Activated T-cell treated with anti-CD3 and anti-CD28 coated beads, Interleukin-2, amount 50 U/mL, for 24 hours (primary cell): ENCODE data around the gene PCNX3.

Experiments used
- DNase-seq: peaks from one replicate; pipeline ENCODE4 v3.0.0-alpha.2; 2020
- H3K27ac Mint-ChIP-seq: 2 replicates; pipeline ENCODE4 v1.8.0; 2020; ENCODE audit warnings: mild to moderate bottlenecking, mixed read lengths
- H3K27me3 Mint-ChIP-seq: 2 replicates; pipeline ENCODE4 v1.8.0; 2020; ENCODE audit warnings: mixed read lengths
- H3K36me3 Mint-ChIP-seq: 2 replicates; pipeline ENCODE4 v1.8.0; 2020; ENCODE audit warnings: low read depth, mixed read lengths
- H3K4me1 Mint-ChIP-seq: 2 replicates; pipeline ENCODE4 v1.8.0; 2020; ENCODE audit warnings: low read depth, mixed read lengths
- H3K4me3 Mint-ChIP-seq: 2 replicates; pipeline ENCODE4 v1.8.0; 2020; ENCODE audit warnings: mild to moderate bottlenecking, moderate library complexity, mixed read lengths
- H3K9me3 Mint-ChIP-seq: 2 replicates; pipeline ENCODE4 v1.8.0; 2020; ENCODE audit warnings: mixed read lengths

PCNX3 gene

DNA sequence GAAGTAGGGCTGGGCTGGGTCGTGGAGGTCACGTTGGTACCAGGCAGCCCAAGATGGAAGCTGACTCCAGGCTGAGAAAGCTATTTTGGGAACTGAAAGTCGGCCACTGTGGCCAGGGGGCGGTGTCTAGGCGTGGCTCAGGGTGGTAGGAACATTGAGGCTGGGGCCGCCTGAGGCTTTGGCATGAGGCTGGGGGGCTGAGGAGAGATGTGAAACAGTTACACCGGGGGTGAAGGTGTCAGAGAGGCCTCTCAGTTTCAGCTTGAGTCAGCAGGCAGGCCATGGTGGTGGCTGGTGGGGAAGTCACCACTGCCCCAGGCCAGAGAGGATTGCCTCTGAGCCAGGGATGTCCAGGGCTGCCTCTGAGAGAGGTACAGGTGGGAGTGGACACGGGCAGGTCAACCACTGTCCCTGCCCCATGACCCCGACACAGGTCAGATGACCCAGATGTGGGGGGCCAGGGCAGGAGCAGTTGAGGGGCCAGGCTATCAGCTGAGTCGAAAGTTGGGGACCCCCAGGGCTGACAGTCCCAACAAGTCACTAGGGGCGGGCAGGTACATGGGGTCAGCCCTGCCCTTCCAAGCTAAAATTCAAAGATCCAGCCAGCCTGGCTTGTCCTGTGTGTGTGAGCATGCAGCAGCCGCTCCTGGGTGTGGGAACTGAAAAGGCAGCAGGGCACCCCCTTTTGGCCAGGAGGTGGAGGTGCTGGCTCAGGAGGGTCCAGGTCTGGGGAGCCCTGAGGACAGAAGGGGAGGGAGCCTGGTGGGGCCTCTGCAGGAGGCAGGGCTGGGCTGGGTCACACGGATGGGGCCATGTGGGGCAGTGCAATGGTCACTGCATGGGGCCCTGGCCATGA is 27.1 kb upstream of the PCNX3 start:
- H3K36me3 Mint-ChIP-seq = peaks cover 81% of the 10 kb centered on the region

DNA sequence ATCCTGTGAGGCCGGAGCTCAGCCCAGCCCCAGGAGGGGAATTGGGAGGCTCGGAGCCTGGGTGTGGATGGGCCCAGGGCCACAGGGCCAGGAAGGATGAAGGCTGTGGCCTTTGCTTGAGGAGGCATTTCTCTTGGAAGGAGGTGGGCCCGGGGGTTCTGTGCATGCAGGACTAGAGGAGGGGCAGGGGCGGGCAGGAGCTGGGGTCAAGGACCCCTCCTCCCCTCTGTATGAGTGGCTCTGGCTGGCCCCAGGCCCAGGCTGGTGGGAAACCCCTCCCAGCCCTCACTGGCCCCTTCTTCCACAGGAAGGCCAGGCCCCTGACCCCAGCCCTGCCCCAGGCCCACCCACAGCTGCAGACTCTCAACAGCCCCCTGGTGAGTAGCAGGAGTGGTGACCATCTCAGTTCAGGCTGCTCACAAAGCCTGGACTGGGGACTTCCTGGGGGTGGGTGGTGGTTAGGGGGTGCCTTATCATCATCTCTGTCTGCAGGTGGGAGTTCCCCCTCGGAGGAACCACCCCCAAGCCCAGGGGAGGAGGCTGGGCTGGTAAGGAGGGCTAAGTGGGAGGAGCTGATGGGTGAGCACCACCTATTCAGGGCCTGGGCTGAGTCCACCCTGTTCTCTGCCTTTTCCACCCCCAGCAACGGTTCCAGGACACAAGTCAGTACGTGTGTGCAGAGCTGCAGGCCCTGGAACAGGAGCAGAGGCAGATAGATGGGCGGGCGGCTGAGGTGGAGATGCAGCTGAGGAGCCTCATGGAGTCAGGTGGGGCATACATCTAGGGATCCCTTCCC is 25.9 kb upstream of the PCNX3 start:
- Mint-ChIP-seq H3K27me3 (no peaks in the 10 kb centered on the region), H3K4me3 (no peak overlapping the region), H3K27ac (peak overlapping the region; percentile 89), H3K36me3 (peaks cover 75% of the 10 kb centered on the region), H3K9me3 (no peaks in the 10 kb centered on the region), H3K4me1 (peaks cover 46% of the 10 kb centered on the region)
- DNase-seq = peak; percentile 59

More for the DNA sequence above, 27.1 kb upstream of the PCNX3 start:
- Mint-ChIP-seq H3K27ac (peak overlapping the region; percentile 89), H3K27me3 (no peaks in the 10 kb centered on the region), H3K9me3 (no peaks in the 10 kb centered on the region), H3K4me3 (peak overlapping the region; percentile 70), H3K4me1 (peaks cover 40% of the 10 kb centered on the region)
- peak; percentile 80 for DNase-seq

DNA sequence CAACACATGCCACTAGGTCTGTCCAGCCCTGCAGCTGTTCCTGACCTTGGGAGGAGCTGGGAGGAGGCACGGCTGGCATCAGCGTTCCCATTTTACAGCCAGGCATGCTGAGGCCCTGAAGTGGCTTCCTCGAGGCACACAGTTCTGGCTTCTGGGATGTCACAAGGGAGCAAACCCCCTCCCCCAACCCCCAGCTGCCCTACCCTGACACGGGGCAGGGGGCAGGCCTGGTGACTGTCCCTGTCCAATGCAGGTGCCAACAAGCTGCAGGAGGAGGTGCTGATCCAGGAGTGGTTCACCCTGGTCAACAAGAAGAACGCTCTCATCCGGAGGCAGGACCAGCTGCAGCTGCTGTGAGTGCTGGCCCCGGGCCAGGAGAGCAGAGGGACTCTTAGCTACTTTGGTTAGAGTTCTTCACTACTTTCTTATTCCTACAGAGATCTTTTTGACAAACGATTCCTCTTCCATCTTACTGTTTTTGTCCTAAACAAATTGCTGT is 25.3 kb upstream of the PCNX3 start:
- Mint-ChIP-seq H3K4me1 (peaks cover 51% of the 10 kb centered on the region), H3K27ac (peak overlapping the region; percentile 79), H3K9me3 (no peaks in the 10 kb centered on the region), H3K4me3 (no peak overlapping the region), H3K36me3 (peaks cover 75% of the 10 kb centered on the region), H3K27me3 (no peaks in the 10 kb centered on the region)
- DNase-seq = no peak

DNA sequence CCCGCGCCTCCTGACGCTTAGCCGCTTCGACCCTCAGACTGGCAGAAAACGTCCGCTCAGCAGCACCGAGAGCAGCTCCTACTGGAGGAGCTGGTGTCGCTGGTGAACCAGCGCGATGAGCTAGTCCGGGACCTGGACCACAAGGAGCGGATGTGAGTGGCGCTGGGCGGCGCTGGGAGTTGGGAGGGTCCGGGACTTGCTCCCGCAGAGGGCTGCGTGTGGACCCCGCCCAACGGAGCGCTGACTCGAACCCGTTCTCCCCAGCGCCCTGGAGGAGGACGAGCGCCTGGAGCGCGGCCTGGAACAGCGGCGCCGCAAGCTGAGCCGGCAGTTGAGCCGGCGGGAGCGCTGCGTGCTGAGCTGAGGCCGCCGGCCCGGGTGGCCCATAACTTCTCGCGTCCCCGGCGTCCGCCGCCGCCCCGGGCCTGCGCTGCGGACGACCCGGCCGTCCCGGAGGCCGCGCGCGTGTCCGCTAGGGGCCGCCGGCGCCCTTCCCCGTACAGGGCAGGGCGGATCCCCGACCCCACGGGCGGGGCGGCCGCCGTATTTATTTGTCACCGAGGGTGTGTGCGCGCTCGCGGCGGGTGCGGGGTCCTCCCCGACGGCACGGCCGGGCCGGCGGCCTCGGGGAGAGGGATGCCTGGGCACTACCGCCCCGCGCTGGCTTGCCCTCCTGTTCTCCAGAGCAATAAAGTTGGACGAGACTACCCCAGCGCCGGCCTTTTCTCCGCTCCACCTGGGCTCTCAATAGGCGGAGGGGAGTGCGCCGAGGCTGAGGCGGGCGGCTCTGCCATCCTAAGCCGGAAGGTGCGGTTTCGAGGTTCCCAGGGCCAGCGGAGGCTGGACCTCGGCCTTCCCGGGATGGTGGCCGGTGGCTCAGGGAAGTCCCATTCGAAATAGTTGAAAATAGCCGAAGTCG is 23.4 kb upstream of the PCNX3 start:
- Mint-ChIP-seq H3K27ac (no peak overlapping the region), H3K9me3 (no peaks in the 10 kb centered on the region), H3K27me3 (no peaks in the 10 kb centered on the region), H3K36me3 (peaks cover 63% of the 10 kb centered on the region), H3K4me3 (no peak overlapping the region), H3K4me1 (peaks cover 45% of the 10 kb centered on the region)
- DNase-seq = no peak

DNA sequence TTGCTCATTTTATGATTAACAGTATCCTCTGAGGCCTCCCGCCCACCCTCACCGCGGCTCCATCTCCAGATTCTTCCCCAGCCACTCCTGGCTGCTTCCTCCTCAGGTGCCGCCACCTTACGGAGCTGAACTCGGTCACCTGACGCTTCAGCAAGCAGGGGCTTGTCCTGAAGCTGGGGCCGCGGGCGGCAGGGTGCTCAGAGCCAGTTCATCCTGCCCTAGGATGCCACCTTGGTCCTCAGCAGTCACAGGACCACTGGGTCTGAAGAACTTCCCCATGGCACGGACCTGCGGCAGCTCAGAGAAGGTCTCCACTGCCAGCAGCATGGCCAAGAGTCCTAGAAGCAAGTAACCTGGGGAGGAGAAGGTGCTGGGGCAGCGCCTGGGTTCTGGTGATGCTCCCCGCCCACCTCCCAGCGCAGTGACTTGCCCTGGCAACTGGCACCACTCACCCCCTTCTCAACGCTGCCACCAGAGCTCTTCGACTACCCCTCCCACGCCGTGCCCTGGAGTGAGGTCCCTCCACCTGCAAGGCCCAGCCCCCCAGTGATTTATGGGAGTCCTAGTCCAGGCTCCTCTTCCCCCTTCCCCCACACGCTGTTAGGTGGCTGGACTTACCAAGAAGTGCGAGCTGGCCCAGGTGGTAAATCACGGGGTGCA is 22.6 kb upstream of the PCNX3 start:
- Mint-ChIP-seq H3K4me3 (no peak overlapping the region), H3K27me3 (no peaks in the 10 kb centered on the region), H3K4me1 (peaks cover 38% of the 10 kb centered on the region), H3K9me3 (no peaks in the 10 kb centered on the region), H3K27ac (peak overlapping the region; percentile 57), H3K36me3 (peaks cover 63% of the 10 kb centered on the region)
- no peak for DNase-seq

DNA sequence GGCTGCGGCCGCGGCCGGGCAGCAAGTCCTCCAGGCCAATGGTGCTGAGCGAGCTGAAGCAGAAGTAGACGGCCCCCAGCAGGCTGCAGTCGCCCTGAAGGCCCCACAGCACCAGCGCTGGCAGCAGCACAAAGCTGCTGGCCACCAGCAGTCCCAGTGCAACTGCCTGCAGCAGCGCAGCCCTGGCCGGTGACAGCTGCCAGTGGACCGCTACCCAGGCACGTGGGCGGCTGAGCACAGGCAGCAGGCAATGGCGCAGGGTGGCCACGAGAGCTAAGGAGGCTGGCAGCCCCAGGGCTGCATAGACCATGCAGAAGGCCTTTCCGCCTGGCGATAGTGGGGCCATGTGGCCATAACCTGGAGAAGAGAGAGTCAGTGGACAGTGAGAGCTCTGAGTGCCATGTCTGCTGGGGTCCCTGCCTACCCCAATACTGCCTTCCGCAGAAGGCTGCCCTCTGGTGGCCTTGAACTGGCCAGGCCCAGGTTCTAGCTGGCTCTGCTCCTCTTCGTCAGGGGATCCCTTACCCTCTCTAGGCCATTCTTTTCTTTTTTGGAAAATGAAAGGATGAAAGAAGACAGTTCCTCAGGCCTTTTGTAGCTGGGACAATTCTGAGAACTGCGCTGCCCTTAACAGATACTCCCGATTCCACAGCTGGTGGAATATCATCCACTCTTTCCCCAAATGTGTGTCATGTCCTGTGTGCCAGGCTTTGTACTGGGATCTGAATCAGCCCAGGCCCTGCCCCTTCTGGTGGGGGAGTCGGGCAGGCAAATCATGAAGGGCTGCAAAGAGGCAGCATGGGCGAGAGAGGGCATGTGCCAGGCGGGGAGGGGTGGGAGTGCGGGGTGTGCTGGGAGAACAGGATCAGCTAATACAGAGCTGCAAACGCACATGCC is 21.8 kb upstream of the PCNX3 start:
- H3K4me3 Mint-ChIP-seq = no peak overlapping the region
- peaks cover 30% of the 10 kb centered on the region for H3K4me1 Mint-ChIP-seq
- H3K36me3 Mint-ChIP-seq = peaks cover 63% of the 10 kb centered on the region
- no peaks in the 10 kb centered on the region for H3K27me3 Mint-ChIP-seq
- no peaks in the 10 kb centered on the region for H3K9me3 Mint-ChIP-seq
- DNase-seq = peak; percentile 67
- peak overlapping the region; percentile 71 for H3K27ac Mint-ChIP-seq

DNA sequence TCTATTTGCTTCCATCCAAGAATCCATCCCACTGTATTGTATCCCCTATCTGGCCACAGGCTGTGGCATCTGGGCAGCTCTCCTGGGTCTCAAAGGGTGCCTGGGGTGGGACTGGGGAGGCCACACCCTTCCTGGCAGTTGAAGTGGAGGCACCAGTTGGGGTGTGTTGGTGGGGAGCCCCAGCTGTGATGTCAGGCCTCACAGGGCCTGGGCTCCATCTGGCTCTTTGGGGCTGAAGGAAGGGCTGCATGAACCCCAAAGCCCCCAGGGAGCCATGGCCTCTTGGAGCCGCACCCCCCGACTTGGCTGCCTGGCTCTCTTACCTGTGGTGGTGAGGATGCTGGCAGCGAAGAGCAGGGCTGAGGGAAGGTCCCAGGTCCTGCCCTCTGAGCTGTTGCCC is 20.4 kb upstream of the PCNX3 start:
- H3K27me3 Mint-ChIP-seq = no peaks in the 10 kb centered on the region
- DNase-seq = no peak
- peaks cover 61% of the 10 kb centered on the region for H3K36me3 Mint-ChIP-seq
- H3K4me1 Mint-ChIP-seq = peaks cover 19% of the 10 kb centered on the region
- no peak overlapping the region for H3K4me3 Mint-ChIP-seq
- H3K27ac Mint-ChIP-seq = peak overlapping the region; percentile 50
- no peaks in the 10 kb centered on the region for H3K9me3 Mint-ChIP-seq

DNA sequence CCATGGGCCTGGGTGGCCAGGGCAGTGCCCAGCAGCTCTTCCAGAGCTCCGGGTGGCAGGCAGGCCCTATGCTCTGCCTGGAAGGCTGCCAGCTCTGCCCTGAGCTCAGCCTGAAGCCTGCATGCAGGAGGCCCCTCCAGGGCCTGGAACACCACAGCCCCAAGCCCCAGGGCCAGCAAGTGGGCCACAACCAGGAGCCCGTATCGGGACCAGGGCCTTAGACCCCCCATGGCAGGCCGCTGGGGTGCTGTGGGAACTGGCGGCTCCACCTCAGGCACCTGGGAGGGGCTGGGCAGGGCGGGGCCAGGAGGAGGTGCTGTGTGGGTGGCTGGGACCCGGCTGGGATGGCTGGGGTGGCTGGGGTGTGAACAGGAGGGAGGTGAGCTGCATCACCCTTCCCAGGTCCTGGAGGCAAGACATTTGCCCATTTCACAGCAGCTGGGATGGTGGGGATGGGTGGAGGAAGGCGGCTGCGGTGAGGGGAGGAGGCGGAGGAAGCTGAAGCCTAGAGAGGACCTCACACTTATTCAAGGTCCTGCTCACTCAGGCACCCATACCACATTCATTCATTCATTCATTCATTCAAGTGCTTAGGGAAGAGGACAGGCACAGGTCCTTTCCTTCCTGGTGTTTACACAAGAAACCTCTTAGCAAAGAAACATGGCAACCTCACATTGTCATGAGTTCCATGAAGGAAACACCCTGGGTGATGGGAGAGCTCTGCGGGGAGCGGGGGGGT is 19.9 kb upstream of the PCNX3 start, which contains the start of gene KCNK7:
Gene KCNK7, minus strand, starts transcription at position 258 of the 739 bp plus-strand sequence. Its CDS starts 28 bp downstream, at position 230.
- H3K4me3 Mint-ChIP-seq = no peak within 1 kb of the TSS
- H3K4me1 Mint-ChIP-seq = peaks cover 19% of the 10 kb centered on the region
- DNase-seq = no peak
- peaks cover 57% of the 10 kb centered on the region for H3K36me3 Mint-ChIP-seq
- H3K9me3 Mint-ChIP-seq = no peaks in the 10 kb centered on the region
- H3K27ac Mint-ChIP-seq = peak within 1 kb of the TSS; percentile 67
- H3K27me3 Mint-ChIP-seq = no peaks in the 10 kb centered on the region

DNA sequence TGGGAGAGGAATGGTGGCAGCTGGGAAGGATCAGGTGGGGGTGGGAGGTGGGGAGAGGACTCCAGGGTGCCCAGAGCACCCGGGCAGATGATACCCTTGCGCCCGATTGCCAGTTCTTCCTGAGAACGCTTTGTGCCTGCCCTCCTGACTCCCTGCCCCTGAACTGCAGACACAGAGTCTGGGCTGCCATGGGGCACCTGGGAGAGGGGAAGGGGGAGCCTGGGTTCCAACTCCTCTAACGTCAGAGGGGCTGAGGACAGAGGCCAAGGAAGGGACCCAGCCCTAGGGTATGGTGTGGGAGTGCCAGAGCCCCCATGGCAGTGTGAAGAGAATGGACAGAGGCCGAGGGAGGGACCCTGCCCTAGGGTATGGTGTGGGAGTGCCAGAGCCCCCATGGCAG is 19.1 kb upstream of the PCNX3 start:
- H3K27ac Mint-ChIP-seq = no peak overlapping the region
- no peak overlapping the region for H3K4me3 Mint-ChIP-seq
- H3K27me3 Mint-ChIP-seq = no peaks in the 10 kb centered on the region
- peaks cover 57% of the 10 kb centered on the region for H3K36me3 Mint-ChIP-seq
- H3K4me1 Mint-ChIP-seq = peaks cover 19% of the 10 kb centered on the region
- no peak for DNase-seq
- H3K9me3 Mint-ChIP-seq = no peaks in the 10 kb centered on the region

DNA sequence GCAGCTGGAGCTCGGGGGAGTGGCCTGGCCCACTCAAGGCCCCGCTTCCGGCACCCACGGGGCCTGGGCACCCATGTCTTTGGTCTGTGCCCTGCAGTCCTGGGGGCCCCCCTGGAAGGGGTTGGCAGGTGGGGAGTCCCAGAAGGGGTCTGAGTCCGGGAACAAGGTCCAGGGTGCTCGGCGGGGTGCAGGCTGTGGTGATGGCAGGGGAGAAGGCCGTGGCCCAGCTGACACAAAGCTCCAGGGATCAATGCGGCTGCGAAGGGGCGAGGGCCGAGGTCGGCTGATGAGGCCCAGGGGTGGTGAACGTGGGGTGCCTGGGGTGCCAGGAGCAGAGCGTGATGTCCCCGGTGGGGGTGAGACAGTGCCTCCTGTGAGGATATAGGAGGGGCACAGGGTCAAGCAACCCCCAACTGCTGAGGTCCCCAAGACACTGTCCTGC is 17.3 kb upstream of the PCNX3 start:
- no peaks in the 10 kb centered on the region for H3K9me3 Mint-ChIP-seq

DNA sequence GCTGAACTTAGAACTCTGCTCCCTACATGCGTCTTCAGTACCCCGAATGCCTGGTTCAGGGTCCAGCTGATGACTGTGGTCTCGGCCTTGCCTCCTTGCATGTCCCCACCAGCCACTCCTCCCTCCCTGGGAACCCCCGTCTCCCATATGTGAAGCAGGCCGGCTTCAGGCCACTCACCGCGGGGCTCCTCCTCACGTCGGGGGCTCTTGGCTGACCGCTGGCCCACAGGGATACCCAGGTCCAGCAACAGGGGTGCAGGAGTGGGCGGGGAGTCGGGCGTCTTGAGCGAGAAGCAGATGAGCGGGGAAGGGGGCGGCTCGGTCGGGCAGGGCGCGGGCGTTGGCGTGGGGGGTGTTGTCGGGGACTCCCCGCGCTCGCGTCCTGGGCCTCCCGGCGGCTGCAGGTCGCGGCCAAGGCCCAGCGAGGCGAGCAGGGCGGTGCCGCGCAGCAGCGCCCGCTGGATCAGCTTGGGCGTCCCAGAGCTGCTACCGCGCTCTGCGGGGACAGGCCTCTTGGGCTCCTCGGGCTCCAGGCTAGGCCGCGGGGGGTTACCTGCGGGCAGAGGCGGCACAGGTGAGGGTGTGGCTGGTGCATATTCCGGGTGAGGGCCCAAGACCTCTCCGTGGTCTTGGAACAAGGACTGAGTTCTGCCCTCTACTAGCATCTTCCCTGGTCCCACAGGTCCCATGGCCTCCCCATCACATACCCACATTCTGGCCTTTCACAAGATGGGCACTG is 16.2 kb upstream of the PCNX3 start:
- no peak for DNase-seq
- peaks cover 60% of the 10 kb centered on the region for H3K36me3 Mint-ChIP-seq
- peaks cover 12% of the 10 kb centered on the region for H3K4me1 Mint-ChIP-seq
- peak overlapping the region; percentile 17 for H3K27ac Mint-ChIP-seq
- H3K9me3 Mint-ChIP-seq = no peaks in the 10 kb centered on the region
- H3K4me3 Mint-ChIP-seq = no peak overlapping the region
- no peaks in the 10 kb centered on the region for H3K27me3 Mint-ChIP-seq

More for the DNA sequence above, 17.3 kb upstream of the PCNX3 start:
- H3K4me1 Mint-ChIP-seq = peaks cover 19% of the 10 kb centered on the region
- no peak overlapping the region for H3K27ac Mint-ChIP-seq
- DNase-seq = no peak
- no peaks in the 10 kb centered on the region for H3K27me3 Mint-ChIP-seq
- peaks cover 57% of the 10 kb centered on the region for H3K36me3 Mint-ChIP-seq
- no peak overlapping the region for H3K4me3 Mint-ChIP-seq

DNA sequence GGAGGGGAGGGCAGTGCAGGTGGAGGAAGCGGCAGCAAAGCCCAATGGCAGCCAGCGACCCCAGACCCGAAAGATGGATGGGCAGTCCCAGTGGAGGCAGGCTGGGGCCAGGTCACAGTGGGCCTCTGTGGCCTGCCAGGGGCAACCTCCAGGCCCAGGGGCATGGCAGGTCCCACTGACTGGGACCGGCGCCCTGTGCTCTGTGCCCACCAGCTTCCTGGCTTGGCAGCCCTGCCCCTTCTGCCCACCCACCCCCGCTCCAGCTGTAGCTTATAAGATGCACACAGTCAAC is 15.7 kb upstream of the PCNX3 start:
- Mint-ChIP-seq H3K4me3 (no peak overlapping the region), H3K27ac (no peak overlapping the region), H3K9me3 (no peaks in the 10 kb centered on the region), H3K27me3 (no peaks in the 10 kb centered on the region), H3K36me3 (peaks cover 66% of the 10 kb centered on the region), H3K4me1 (peaks cover 11% of the 10 kb centered on the region)
- no peak for DNase-seq
